Measurements from ENCODE around the gene DPEP3. TPM values are rescaled to one million over a fixed set of nuclear protein-coding genes. Genes with fewer than 3 reads are reported as not detected.

The DPEP3 gene
- total RNA-seq, 4 donors from 2014 or later = 0.11 to 0.40 TPM; not detected in 2

- Histone ChIP-seq H3K27ac (no peak overlapping the region), H3K36me3 (peaks cover 73 to 84% of the 10 kb centered on the region in 2 donors), H3K4me3 (replicated peaks in 1 of 3) (no peak overlapping the region), H3K27me3 (no peaks in the 10 kb centered on the region), H3K9me3 (no peaks in the 10 kb centered on the region), H3K4me1 (peaks cover 0 to 5% of the 10 kb centered on the region in 2 donors)
- 88 to 90% methylated on average over 9 to 12 of the region's 16 CpGs for WGBS, 2 donors
- no peak for DNase-seq
- intact Hi-C loops (cut with DNase I) = no loop called here
- TF ChIP-seq POLR2A (IDR thresholded peaks at IDR 0.05) (no peak), CTCF (IDR thresholded peaks at IDR 0.05) (no peak)
Measured at GRCh38 chr16:67950335-67950843, 29.9 kb downstream of the DPEP3 start.

- DNase-seq = no peak
- Histone ChIP-seq H3K36me3 (peaks cover 77 to 85% of the 10 kb centered on the region in 2 donors), H3K4me1 (peaks cover 0 to 5% of the 10 kb centered on the region in 2 donors), H3K27ac (no peak overlapping the region), H3K9me3 (no peaks in the 10 kb centered on the region), H3K27me3 (no peaks in the 10 kb centered on the region), H3K4me3 (replicated peaks in 1 of 3) (no peak overlapping the region)
- TF ChIP-seq CTCF (IDR thresholded peaks at IDR 0.05) (no peak), POLR2A (IDR thresholded peaks at IDR 0.05) (no peak)
- WGBS, 2 donors = 97 to 100% methylated on average over 2 to 10 of the region's 11 CpGs
- intact Hi-C loops (cut with DNase I) = loop anchor here (5.0 kb wide), 1 partner anchor 407 kb away; no protein-coding TSS in a partner anchor
Measured at GRCh38 chr16:67949645-67950044, 30.7 kb downstream of the DPEP3 start.

- peaks cover 69 to 81% of the 10 kb centered on the region in 2 donors for H3K36me3 ChIP-seq
- DNase-seq = no peak
- no peaks in the 10 kb centered on the region for H3K9me3 ChIP-seq
- WGBS, 2 donors = 93 to 94% methylated on average over 15 of the region's 15 CpGs
- intact Hi-C loops (cut with DNase I) = loop anchor here (5.0 kb wide), 1 partner anchor 406 kb away; no protein-coding TSS in a partner anchor
- no peak overlapping the region for H3K27ac ChIP-seq
- TF ChIP-seq POLR2A (IDR thresholded peaks at IDR 0.05) (no peak), CTCF (IDR thresholded peaks at IDR 0.05) (no peak)
- no peak overlapping the region for H3K4me3 ChIP-seq (replicated peaks in 1 of 3)
- peaks cover 0 to 6% of the 10 kb centered on the region in 2 donors for H3K4me1 ChIP-seq
- no peaks in the 10 kb centered on the region for H3K27me3 ChIP-seq
Measured at GRCh38 chr16:67948015-67948414, 32.3 kb downstream of the DPEP3 start.

- no peak overlapping the region for H3K27ac ChIP-seq
- intact Hi-C loops (cut with DNase I) = loop anchor here (5.0 kb wide), 1 partner anchor 405 kb away; no protein-coding TSS in a partner anchor
- TF ChIP-seq CTCF (IDR thresholded peaks at IDR 0.05) = no peak
- TF ChIP-seq POLR2A (IDR thresholded peaks at IDR 0.05) = no peak
- peaks cover 0 to 14% of the 10 kb centered on the region in 2 donors for H3K4me1 ChIP-seq
- H3K36me3 ChIP-seq = peaks cover 73 to 80% of the 10 kb centered on the region in 2 donors
- no peaks in the 10 kb centered on the region for H3K9me3 ChIP-seq
- DNase-seq = no peak
- no peaks in the 10 kb centered on the region for H3K27me3 ChIP-seq
- WGBS, 2 donors = 90 to 97% methylated on average over 16 to 28 of the region's 28 CpGs
- no peak overlapping the region for H3K4me3 ChIP-seq (replicated peaks in 1 of 3)
Measured at GRCh38 chr16:67946966-67947558, 33.2 kb downstream of the DPEP3 start.

- no peak overlapping the region for H3K27ac ChIP-seq
- H3K36me3 ChIP-seq = peaks cover 70 to 71% of the 10 kb centered on the region in 2 donors
- DNase-seq = no peak
- intact Hi-C loops (cut with DNase I) = loop anchor here (5.0 kb wide), 1 partner anchor 404 kb away; no protein-coding TSS in a partner anchor
- no peaks in the 10 kb centered on the region for H3K9me3 ChIP-seq
- H3K4me3 ChIP-seq (replicated peaks in 1 of 3) = no peak overlapping the region
- H3K27me3 ChIP-seq = no peaks in the 10 kb centered on the region
- WGBS, 2 donors = 93 to 94% methylated on average over 9 to 20 of the region's 20 CpGs
- H3K4me1 ChIP-seq = peaks cover 0 to 9% of the 10 kb centered on the region in 2 donors
- TF ChIP-seq POLR2A (IDR thresholded peaks at IDR 0.05) = no peak
- no peak for TF ChIP-seq CTCF (IDR thresholded peaks at IDR 0.05)
Measured at GRCh38 chr16:67946128-67946569, 34.1 kb downstream of the DPEP3 start.

All from thyroid gland (tissue), 4 donors.